ENCODE data around the gene PLA2G1B. TPM values are rescaled to one million over a fixed set of nuclear protein-coding genes. Genes with fewer than 3 reads are reported as not detected.

The PLA2G1B gene
- total RNA-seq: not detected in 2 replicates
- long read RNA-seq: 0 reads

GRCh38 chr12:120327593-120327992 lies at the start of gene PLA2G1B:
PLA2G1B (minus strand) TSS chr12:120327779; CDS start chr12:120327753, 26 bp downstream.
- Mint-ChIP-seq H3K27me3 (ENCODE audit: low read depth) (peaks cover 19% of the 10 kb centered on the region), H3K27ac (ENCODE audit: unreplicated experiment) (no peak within 1 kb of the TSS), H3K36me3 (ENCODE audit: low read depth) (no peaks in the 10 kb centered on the region), H3K9me3 (no peaks in the 10 kb centered on the region), H3K4me3 (peak within 1 kb of the TSS; percentile 12), H3K4me1 (peaks cover 8% of the 10 kb centered on the region)
- DNase-seq (ENCODE audit: low read depth, low spot score): no peak
- no peak for TF ChIP-seq CTCF (conservative IDR thresholded peaks at IDR 0.05)

- no peak overlapping the region for H3K4me3 Mint-ChIP-seq
- no peaks in the 10 kb centered on the region for H3K36me3 Mint-ChIP-seq (ENCODE audit: low read depth)
- no peak overlapping the region for H3K27ac Mint-ChIP-seq (ENCODE audit: unreplicated experiment)
- H3K4me1 Mint-ChIP-seq: peaks cover 17% of the 10 kb centered on the region
- no peak for TF ChIP-seq CTCF (conservative IDR thresholded peaks at IDR 0.05)
- H3K9me3 Mint-ChIP-seq: no peaks in the 10 kb centered on the region
- no peak for DNase-seq (ENCODE audit: low read depth, low spot score)
- no peaks in the 10 kb centered on the region for H3K27me3 Mint-ChIP-seq (ENCODE audit: low read depth)
Measured at GRCh38 chr12:120376934-120377572, 49.5 kb upstream of the PLA2G1B start.

- H3K27ac Mint-ChIP-seq (ENCODE audit: unreplicated experiment): no peak overlapping the region
- no peak overlapping the region for H3K4me3 Mint-ChIP-seq
- H3K36me3 Mint-ChIP-seq (ENCODE audit: low read depth): no peaks in the 10 kb centered on the region
- peaks cover 13% of the 10 kb centered on the region for H3K4me1 Mint-ChIP-seq
- no peaks in the 10 kb centered on the region for H3K27me3 Mint-ChIP-seq (ENCODE audit: low read depth)
- H3K9me3 Mint-ChIP-seq: no peaks in the 10 kb centered on the region
- no peak for DNase-seq (ENCODE audit: low read depth, low spot score)
- TF ChIP-seq CTCF (conservative IDR thresholded peaks at IDR 0.05): no peak
Measured at GRCh38 chr12:120376416-120376815, 48.8 kb upstream of the PLA2G1B start.

GRCh38 chr12:120376009-120376408 lies 48.4 kb upstream of the PLA2G1B start:
- H3K27ac Mint-ChIP-seq (ENCODE audit: unreplicated experiment): no peak overlapping the region
- no peaks in the 10 kb centered on the region for H3K9me3 Mint-ChIP-seq
- peaks cover 16% of the 10 kb centered on the region for H3K4me1 Mint-ChIP-seq
- peaks cover 2% of the 10 kb centered on the region for H3K27me3 Mint-ChIP-seq (ENCODE audit: low read depth)
- TF ChIP-seq CTCF (conservative IDR thresholded peaks at IDR 0.05): no peak
- H3K4me3 Mint-ChIP-seq: no peak overlapping the region
- no peak for DNase-seq (ENCODE audit: low read depth, low spot score)
- no peaks in the 10 kb centered on the region for H3K36me3 Mint-ChIP-seq (ENCODE audit: low read depth)

GRCh38 chr12:120373683-120374082 lies 46.1 kb upstream of the PLA2G1B start:
- Mint-ChIP-seq H3K4me1 (peaks cover 32% of the 10 kb centered on the region), H3K9me3 (no peaks in the 10 kb centered on the region), H3K27ac (ENCODE audit: unreplicated experiment) (no peak overlapping the region), H3K36me3 (ENCODE audit: low read depth) (no peaks in the 10 kb centered on the region), H3K4me3 (peak overlapping the region; percentile 52), H3K27me3 (ENCODE audit: low read depth) (peaks cover 18% of the 10 kb centered on the region)
- TF ChIP-seq CTCF (conservative IDR thresholded peaks at IDR 0.05): no peak
- DNase-seq (ENCODE audit: low read depth, low spot score): no peak
